ENCODE data around the gene TFIP11.
A peak's percentile ranks its signal among the peaks of the same experiment; 100 is the strongest.

The TFIP11 gene

GRCh38 chr22:26512149-26512793 lies at the start of gene TFIP11:
Gene TFIP11, minus strand, starts transcription at chr22:26512473. Its CDS starts 2,201 bp downstream, at chr22:26510272.
- no peaks in the 10 kb centered on the region for H3K9me3 ChIP-seq
- in situ Hi-C loops (cut with MboI; ENCODE audit: low sequenced_read_pairs) = no loop called here
- peaks cover 31% of the 10 kb centered on the region for H3K36me3 ChIP-seq (replicated peaks)
- DNase-seq (ENCODE audit: low spot score in 2 of 2) = peak; percentile 83 to 96
- peak within 1 kb of the TSS; percentile 97 for H3K4me3 ChIP-seq
- H3K27me3 ChIP-seq (ENCODE audit: low read depth) = no peaks in the 10 kb centered on the region
- peaks cover 16% of the 10 kb centered on the region for H3K4me1 ChIP-seq

DNA sequence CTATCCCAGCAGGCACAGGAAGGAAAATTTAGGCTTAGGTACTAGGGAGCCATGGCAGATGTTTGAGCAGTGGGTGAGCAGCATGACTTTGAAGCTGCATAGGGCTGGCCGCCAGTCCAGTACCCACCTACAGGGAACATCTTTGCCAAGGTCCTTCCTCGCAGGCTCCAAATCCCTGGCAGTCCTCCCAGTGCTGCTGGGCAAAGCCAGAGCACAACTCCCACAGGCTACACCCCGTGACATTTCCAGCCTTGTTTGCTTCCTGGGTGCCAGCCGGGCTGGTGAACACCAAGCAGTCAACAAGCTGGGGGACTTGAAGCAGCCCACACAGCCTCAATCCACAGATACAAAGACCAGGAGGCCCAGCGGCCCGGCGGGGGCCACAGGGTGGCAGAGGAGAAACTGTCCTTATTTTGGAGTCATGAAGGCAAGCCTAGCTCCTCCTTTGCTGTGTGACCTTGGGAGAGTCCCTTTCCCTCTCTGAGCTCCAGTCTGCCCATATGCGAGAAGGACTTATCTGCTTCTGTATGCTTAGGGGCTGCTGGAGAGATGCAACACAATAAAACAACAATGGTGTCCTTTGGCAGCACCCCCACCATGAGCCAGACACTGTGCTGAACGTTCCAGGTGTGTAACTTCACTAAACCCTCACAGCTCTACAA lies 49.6 kb upstream of the TFIP11 start:
- Histone ChIP-seq H3K9me3 (no peaks in the 10 kb centered on the region), H3K4me1 (no peaks in the 10 kb centered on the region), H3K27me3 (ENCODE audit: low read depth) (no peaks in the 10 kb centered on the region), H3K4me3 (no peak overlapping the region), H3K36me3 (replicated peaks) (no peaks in the 10 kb centered on the region)
- DNase-seq (ENCODE audit: low spot score in 2 of 2) = no peak
- in situ Hi-C loops (cut with MboI; ENCODE audit: low sequenced_read_pairs) = no loop called here

- Histone ChIP-seq H3K36me3 (replicated peaks) (no peaks in the 10 kb centered on the region), H3K4me3 (no peak overlapping the region), H3K9me3 (no peaks in the 10 kb centered on the region), H3K4me1 (peaks cover 5% of the 10 kb centered on the region; the same call in 1 of the 2 replicates), H3K27me3 (ENCODE audit: low read depth) (no peaks in the 10 kb centered on the region)
- DNase-seq (ENCODE audit: low spot score in 2 of 2) = no peak
- in situ Hi-C loops (cut with MboI; ENCODE audit: low sequenced_read_pairs) = no loop called here
Observed at GRCh38 chr22:26559961-26560575, 47.8 kb upstream of the TFIP11 start.

DNA sequence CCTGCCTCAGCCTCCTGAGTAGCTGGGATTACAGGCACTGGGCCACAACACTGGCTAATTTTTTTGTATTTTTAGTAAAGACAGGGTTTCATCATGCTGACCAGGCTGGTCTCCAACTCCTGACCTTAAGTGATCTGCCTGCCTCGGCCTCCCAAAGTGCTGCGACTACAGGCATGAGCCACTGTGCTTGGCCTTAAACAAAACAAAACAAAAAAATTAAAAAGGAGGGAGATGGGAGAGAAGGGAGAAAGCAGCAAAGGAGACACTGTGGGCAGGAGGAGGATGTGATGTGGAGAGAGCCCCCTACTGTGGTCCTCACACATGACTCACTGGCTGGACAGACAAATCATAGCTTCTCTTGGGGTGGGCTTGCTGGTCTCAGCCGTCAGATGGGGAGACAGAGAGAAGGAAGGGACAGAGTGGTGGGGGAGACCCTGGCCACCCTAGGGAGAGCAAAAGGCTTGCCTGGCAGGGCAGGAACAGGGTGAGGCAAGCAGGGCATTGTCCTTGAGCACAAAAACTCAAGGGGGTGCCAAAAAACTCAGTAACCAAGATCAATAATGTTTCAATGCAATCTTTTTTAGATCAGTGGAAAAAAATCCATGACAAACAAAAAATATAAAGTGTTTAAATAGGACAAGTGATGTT lies 46.1 kb upstream of the TFIP11 start:
- H3K36me3 ChIP-seq (replicated peaks) = no peaks in the 10 kb centered on the region
- no peaks in the 10 kb centered on the region for H3K9me3 ChIP-seq
- in situ Hi-C loops (cut with MboI; ENCODE audit: low sequenced_read_pairs) = no loop called here
- H3K27me3 ChIP-seq (ENCODE audit: low read depth) = no peaks in the 10 kb centered on the region
- DNase-seq (ENCODE audit: low spot score in 2 of 2) = no peak
- H3K4me3 ChIP-seq = no peak overlapping the region
- peaks cover 11% of the 10 kb centered on the region for H3K4me1 ChIP-seq

DNA sequence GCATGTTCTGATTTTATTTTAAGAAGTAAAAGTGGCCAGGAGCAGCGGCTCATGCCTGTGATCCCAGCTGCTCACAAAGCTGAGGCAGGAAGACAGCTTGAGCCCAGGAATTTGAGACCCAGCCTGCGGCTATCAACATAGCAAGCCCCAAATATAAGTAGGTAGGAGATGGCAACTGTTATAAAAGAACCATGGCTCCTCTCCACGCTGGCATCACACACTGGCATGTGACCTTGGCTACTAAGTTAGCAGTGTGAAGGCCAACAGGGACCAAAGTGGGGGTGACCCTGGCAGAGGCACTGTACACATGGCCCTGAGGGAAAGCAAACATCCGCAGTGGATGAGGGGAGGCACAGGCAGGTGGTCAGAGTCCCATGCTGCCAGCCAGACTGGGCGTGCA lies 44.6 kb upstream of the TFIP11 start:
- Histone ChIP-seq H3K4me3 (no peak overlapping the region), H3K9me3 (no peaks in the 10 kb centered on the region), H3K27me3 (ENCODE audit: low read depth) (no peaks in the 10 kb centered on the region), H3K36me3 (replicated peaks) (no peaks in the 10 kb centered on the region), H3K4me1 (peaks cover 11% of the 10 kb centered on the region)
- DNase-seq (ENCODE audit: low spot score in 2 of 2) = no peak
- in situ Hi-C loops (cut with MboI; ENCODE audit: low sequenced_read_pairs) = no loop called here

GRCh38 chr22:26555478-26555877 lies 43.2 kb upstream of the TFIP11 start:
- Histone ChIP-seq H3K27me3 (ENCODE audit: low read depth) (no peaks in the 10 kb centered on the region), H3K4me1 (peaks cover 11% of the 10 kb centered on the region), H3K36me3 (replicated peaks) (no peaks in the 10 kb centered on the region), H3K9me3 (no peaks in the 10 kb centered on the region), H3K4me3 (no peak overlapping the region)
- no peak for DNase-seq (ENCODE audit: low spot score in 2 of 2)
- in situ Hi-C loops (cut with MboI; ENCODE audit: low sequenced_read_pairs) = no loop called here

DNA sequence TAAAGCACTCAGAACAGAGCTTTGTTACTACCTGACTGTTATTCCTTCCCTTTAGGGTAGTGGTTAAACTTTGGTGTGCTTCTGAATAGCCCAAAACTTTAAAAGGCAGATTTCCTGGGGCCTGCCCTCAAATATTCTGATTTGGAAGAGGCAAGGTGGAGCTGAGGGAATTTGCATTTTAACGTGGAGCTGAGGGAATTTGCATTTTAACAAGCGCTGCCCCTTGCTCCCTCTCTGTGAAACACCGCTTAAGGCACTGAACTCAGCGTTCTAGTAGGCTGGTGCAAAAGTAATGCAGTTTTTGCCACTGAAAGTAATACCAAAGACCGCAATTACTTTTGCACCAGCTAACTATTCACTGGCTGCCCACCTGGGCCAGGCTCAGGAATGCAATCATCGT lies 42.7 kb upstream of the TFIP11 start:
- Histone ChIP-seq H3K36me3 (replicated peaks) (no peaks in the 10 kb centered on the region), H3K4me1 (peaks cover 11% of the 10 kb centered on the region)
- in situ Hi-C loops (cut with MboI; ENCODE audit: low sequenced_read_pairs) = no loop called here

DNA sequence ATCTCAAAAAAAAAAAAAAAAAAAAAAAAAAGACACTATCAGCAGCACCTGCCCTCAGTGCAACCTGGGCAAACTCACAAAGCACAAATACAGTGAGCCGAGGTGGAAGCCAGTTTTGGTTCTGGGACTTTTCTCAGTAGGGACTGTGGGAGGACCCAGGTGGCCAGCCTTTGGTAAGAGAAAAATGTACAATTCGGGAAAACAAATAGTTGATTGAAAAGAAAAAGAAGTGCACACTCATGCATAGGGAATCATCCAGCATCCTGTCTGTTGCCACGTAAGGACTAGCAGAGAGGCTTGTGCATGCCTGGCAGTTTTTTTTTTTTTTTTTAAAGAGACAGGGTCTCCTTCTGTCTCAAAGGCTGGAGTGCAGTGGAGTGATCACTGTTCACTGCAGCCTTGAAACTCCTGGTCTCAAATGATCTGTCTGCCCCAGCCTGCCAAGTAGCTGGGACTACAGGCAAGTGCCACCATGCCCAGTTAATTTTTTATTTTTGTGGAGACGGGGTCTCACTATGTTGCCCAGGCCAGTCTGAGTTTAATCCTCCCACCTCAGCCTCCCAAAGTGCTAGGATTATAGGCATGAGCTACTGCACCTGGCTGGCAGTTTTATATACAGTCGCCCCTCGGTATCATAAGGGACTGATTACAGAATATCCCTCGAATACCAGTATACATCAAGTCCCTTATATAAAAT lies 40.9 kb upstream of the TFIP11 start:
- H3K9me3 ChIP-seq = no peaks in the 10 kb centered on the region
- in situ Hi-C loops (cut with MboI; ENCODE audit: low sequenced_read_pairs) = no loop called here
- peaks cover 11% of the 10 kb centered on the region for H3K4me1 ChIP-seq
- H3K36me3 ChIP-seq (replicated peaks) = no peaks in the 10 kb centered on the region
- no peak overlapping the region for H3K4me3 ChIP-seq
- no peaks in the 10 kb centered on the region for H3K27me3 ChIP-seq (ENCODE audit: low read depth)
- no peak for DNase-seq (ENCODE audit: low spot score in 2 of 2)

More for the DNA sequence above, 42.7 kb upstream of the TFIP11 start:
- Histone ChIP-seq H3K27me3 (ENCODE audit: low read depth) (no peaks in the 10 kb centered on the region), H3K4me3 (no peak overlapping the region), H3K9me3 (no peaks in the 10 kb centered on the region)
- peak; percentile 67 to 69 for DNase-seq (ENCODE audit: low spot score in 2 of 2)

GRCh38 chr22:26552466-26552865 lies 40.2 kb upstream of the TFIP11 start:
- in situ Hi-C loops (cut with MboI; ENCODE audit: low sequenced_read_pairs) = no loop called here
- Histone ChIP-seq H3K4me1 (peaks cover 11% of the 10 kb centered on the region), H3K27me3 (ENCODE audit: low read depth) (no peaks in the 10 kb centered on the region), H3K36me3 (replicated peaks) (no peaks in the 10 kb centered on the region), H3K9me3 (no peaks in the 10 kb centered on the region), H3K4me3 (no peak overlapping the region)
- no peak for DNase-seq (ENCODE audit: low spot score in 2 of 2)

- in situ Hi-C loops (cut with MboI; ENCODE audit: low sequenced_read_pairs) = no loop called here
- Histone ChIP-seq H3K27me3 (ENCODE audit: low read depth) (no peaks in the 10 kb centered on the region), H3K36me3 (replicated peaks) (no peaks in the 10 kb centered on the region), H3K4me3 (no peak overlapping the region), H3K9me3 (no peaks in the 10 kb centered on the region), H3K4me1 (peaks cover 11% of the 10 kb centered on the region)
- no peak for DNase-seq (ENCODE audit: low spot score in 2 of 2)
Observed at GRCh38 chr22:26551568-26551967, 39.3 kb upstream of the TFIP11 start.

DNA sequence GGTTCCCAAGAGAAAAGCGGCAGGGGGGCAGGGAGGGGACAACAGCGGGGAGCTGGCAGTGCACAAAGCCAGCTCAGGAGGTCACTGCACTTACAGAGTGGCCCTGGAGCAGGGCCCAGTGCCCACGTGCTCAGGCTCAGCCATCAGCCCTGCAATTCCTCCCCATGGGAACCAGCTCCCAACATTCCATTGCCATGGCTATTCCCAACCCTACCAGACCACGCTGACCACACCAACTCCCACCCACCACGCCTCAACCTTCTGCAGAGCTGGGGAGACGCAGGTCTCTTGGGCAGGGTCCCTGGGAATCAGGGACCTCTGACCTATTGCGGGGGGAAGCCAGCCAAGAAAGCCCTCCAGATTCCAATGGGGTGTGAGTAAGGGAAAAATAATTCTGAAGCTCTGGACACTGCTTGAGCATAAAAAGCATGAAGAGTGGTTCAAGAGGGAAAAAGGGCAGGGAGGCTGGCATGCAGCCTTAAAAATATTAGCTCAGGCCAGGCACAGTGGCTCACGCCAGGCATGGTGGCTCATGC lies 38.3 kb upstream of the TFIP11 start:
- no peak overlapping the region for H3K4me3 ChIP-seq
- in situ Hi-C loops (cut with MboI; ENCODE audit: low sequenced_read_pairs) = no loop called here
- no peaks in the 10 kb centered on the region for H3K9me3 ChIP-seq
- H3K27me3 ChIP-seq (ENCODE audit: low read depth) = no peaks in the 10 kb centered on the region
- H3K4me1 ChIP-seq = peaks cover 11% of the 10 kb centered on the region
- no peaks in the 10 kb centered on the region for H3K36me3 ChIP-seq (replicated peaks)
- DNase-seq (ENCODE audit: low spot score in 2 of 2) = no peak

GRCh38 chr22:26549902-26550497 lies 37.7 kb upstream of the TFIP11 start:
- no peak overlapping the region for H3K4me3 ChIP-seq
- in situ Hi-C loops (cut with MboI; ENCODE audit: low sequenced_read_pairs) = no loop called here

DNA sequence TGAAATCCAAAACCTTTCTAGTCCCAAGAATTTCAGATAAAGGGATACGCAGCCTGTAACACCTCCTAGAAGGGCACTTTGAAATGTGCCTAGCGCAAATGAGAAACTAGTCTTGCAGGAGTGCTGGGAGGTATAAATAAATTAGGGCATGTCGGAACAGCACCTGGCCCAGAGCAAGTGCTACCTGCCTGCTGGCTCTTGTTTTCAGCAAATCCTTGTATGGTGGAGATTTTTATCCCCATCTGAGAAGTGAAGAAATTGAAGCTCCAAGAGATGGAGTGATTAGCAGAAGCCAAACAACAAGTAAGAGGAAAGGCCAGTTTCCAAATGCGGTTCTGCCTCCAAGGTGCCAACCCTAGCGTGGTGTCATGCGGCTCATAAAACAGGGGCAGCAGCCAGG lies 36.7 kb upstream of the TFIP11 start:
- H3K4me3 ChIP-seq = no peak overlapping the region
- H3K36me3 ChIP-seq (replicated peaks) = no peaks in the 10 kb centered on the region
- DNase-seq (ENCODE audit: low spot score in 2 of 2) = no peak
- H3K9me3 ChIP-seq = no peaks in the 10 kb centered on the region
- no peaks in the 10 kb centered on the region for H3K4me1 ChIP-seq
- no peaks in the 10 kb centered on the region for H3K27me3 ChIP-seq (ENCODE audit: low read depth)
- in situ Hi-C loops (cut with MboI; ENCODE audit: low sequenced_read_pairs) = no loop called here

More at GRCh38 chr22:26549902-26550497, 37.7 kb upstream of the TFIP11 start:
- Histone ChIP-seq H3K4me1 (peaks cover 6% of the 10 kb centered on the region), H3K36me3 (replicated peaks) (no peaks in the 10 kb centered on the region), H3K9me3 (no peaks in the 10 kb centered on the region), H3K27me3 (ENCODE audit: low read depth) (no peaks in the 10 kb centered on the region)
- no peak for DNase-seq (ENCODE audit: low spot score in 2 of 2)
